HG03520 (cell line): Measurements from ENCODE around the gene STK32C.
"Not testable (repeated sequence)": the region's sequence is repeated elsewhere in the genome, so short reads cannot be mapped to it uniquely, and the experiment has no call there.

ENCODE experiments used
- ATAC-seq: cut with Tn5 transposase; IDR thresholded peaks from one replicate; pipeline ENCODE4 v1.9.1; 2021; ENCODE audit warnings: mild to moderate bottlenecking, moderate library complexity; ENCODE audit not compliant: unreplicated experiment

STK32C gene

GRCh38 chr10:132220996-132221395, 86.8 kb downstream of the STK32C start:
- not testable (repeated sequence) for ATAC-seq

- no peak for ATAC-seq
Measured at GRCh38 chr10:132220061-132220460, 87.7 kb downstream of the STK32C start.

GRCh38 chr10:132219486-132219885, 88.3 kb downstream of the STK32C start:
- ATAC-seq, result no peak

- not testable (repeated sequence) for ATAC-seq
Measured at GRCh38 chr10:132216441-132216840, 91.3 kb downstream of the STK32C start.

- no peak for ATAC-seq
Measured at GRCh38 chr10:132213917-132214316, 93.8 kb downstream of the STK32C start.

GRCh38 chr10:132212816-132213215, 94.9 kb downstream of the STK32C start:
- no peak for ATAC-seq

GRCh38 chr10:132211246-132211645, 96.5 kb downstream of the STK32C start:
- ATAC-seq, result no peak

GRCh38 chr10:132210766-132211165, 97.0 kb downstream of the STK32C start:
- no peak for ATAC-seq

- ATAC-seq, result no peak
Measured at GRCh38 chr10:132209978-132210530, 97.7 kb downstream of the STK32C start.

GRCh38 chr10:132209130-132209529, 98.6 kb downstream of the STK32C start:
- no peak for ATAC-seq

GRCh38 chr10:132208462-132209050, 99.2 kb downstream of the STK32C start:
- ATAC-seq, result no peak

- no peak for ATAC-seq
Measured at GRCh38 chr10:132207536-132208461, 100.0 kb downstream of the STK32C start.

GRCh38 chr10:132206806-132207535, 100.8 kb downstream of the STK32C start:
- no peak for ATAC-seq

- ATAC-seq, result no peak
Measured at GRCh38 chr10:132206377-132206745, 101.4 kb downstream of the STK32C start.

- ATAC-seq, result no peak
Measured at GRCh38 chr10:132205650-132206376, 101.9 kb downstream of the STK32C start.

- no peak for ATAC-seq
Measured at GRCh38 chr10:132204781-132205473, 102.8 kb downstream of the STK32C start.

- ATAC-seq, result no peak
Measured at GRCh38 chr10:132204078-132204780, 103.5 kb downstream of the STK32C start.

- ATAC-seq, result no peak
Measured at GRCh38 chr10:132203256-132204077, 104.3 kb downstream of the STK32C start.
